HEK293 (cell line): Measurements from ENCODE around the gene ZNF546.

Experiments used
- AEBP2 ChIP-seq: fragments of 450-650 bp; formaldehyde crosslinking; IDR thresholded peaks from 2 replicates; pipeline ENCODE4 v1.5.1; 2016; ENCODE audit warnings: missing biosample characterization, missing genetic modification characterization, borderline replicate concordance
- BCL6B ChIP-seq: fragments of 450-650 bp; formaldehyde crosslinking; IDR thresholded peaks from 2 replicates; pipeline ENCODE4 v1.5.1; 2017; ENCODE audit warnings: missing biosample characterization, missing genetic modification characterization
- GFI1B ChIP-seq: fragments of 450-650 bp; formaldehyde crosslinking; IDR thresholded peaks from 2 replicates; pipeline ENCODE4 v1.5.1; 2016; ENCODE audit warnings: missing biosample characterization, missing genetic modification characterization
- GLI2 ChIP-seq: fragments of 450-650 bp; formaldehyde crosslinking; IDR thresholded peaks from 2 replicates; pipeline ENCODE4; 2017; ENCODE audit warnings: missing biosample characterization, missing genetic modification characterization, low read depth, borderline replicate concordance
- HOXA7 ChIP-seq: sonication (generic); formaldehyde crosslinking; IDR thresholded peaks from 2 replicates; pipeline ENCODE4 v1.8.1; 2022; ENCODE audit warnings: missing genetic modification reagents, borderline replicate concordance
- KLF17 ChIP-seq: fragments of 450-650 bp; formaldehyde crosslinking; IDR thresholded peaks from 2 replicates; pipeline ENCODE4 v1.5.1; 2016; ENCODE audit warnings: missing biosample characterization, missing genetic modification characterization
- MZF1 ChIP-seq: fragments of 450-650 bp; formaldehyde crosslinking; IDR thresholded peaks from 2 replicates; pipeline ENCODE4 v1.5.1; 2017; ENCODE audit warnings: missing biosample characterization, missing genetic modification characterization, borderline replicate concordance
- PBX3 ChIP-seq: sonication (generic); formaldehyde crosslinking; IDR thresholded peaks from 2 replicates; pipeline ENCODE4 v1.8.1; 2022; ENCODE audit warnings: mild to moderate bottlenecking, moderate library complexity, missing genetic modification reagents
- PRDM1 ChIP-seq: fragments of 450-650 bp; formaldehyde crosslinking; IDR thresholded peaks from 2 replicates; pipeline ENCODE4; 2016; ENCODE audit warnings: missing biosample characterization, missing genetic modification characterization
- RBAK ChIP-seq: fragments of 450-650 bp; formaldehyde crosslinking; IDR thresholded peaks from 2 replicates; pipeline ENCODE4 v1.5.1; 2016; ENCODE audit warnings: missing biosample characterization, missing genetic modification characterization
- REPIN1 ChIP-seq: fragments of 450-650 bp; formaldehyde crosslinking; IDR thresholded peaks from 2 replicates; pipeline ENCODE4 v1.5.1; 2017; ENCODE audit warnings: missing biosample characterization, missing genetic modification characterization, low read depth
- ZBTB11 ChIP-seq: fragments of 450-650 bp; formaldehyde crosslinking; conservative IDR thresholded peaks from 2 replicates; pipeline ENCODE4 v1.5.1; 2016; ENCODE audit warnings: low read depth, missing biosample characterization, missing genetic modification characterization
- ZBTB17 ChIP-seq: fragments of 450-650 bp; formaldehyde crosslinking; IDR thresholded peaks from 2 replicates; pipeline ENCODE4 v1.5.1; 2016; ENCODE audit warnings: missing biosample characterization, missing genetic modification characterization
- ZBTB20 ChIP-seq: fragments of 450-650 bp; formaldehyde crosslinking; IDR thresholded peaks from 2 replicates; pipeline ENCODE4 v1.5.1; 2016; ENCODE audit warnings: missing biosample characterization, missing genetic modification characterization
- ZBTB6 ChIP-seq: fragments of 450-650 bp; formaldehyde crosslinking; IDR thresholded peaks from 2 replicates; pipeline ENCODE4 v1.5.1; 2017; ENCODE audit warnings: missing biosample characterization, missing genetic modification characterization
- ZBTB7A ChIP-seq: fragments of 450-650 bp; formaldehyde crosslinking; IDR thresholded peaks from 2 replicates; pipeline ENCODE4 v1.5.1; 2016; ENCODE audit warnings: low read depth, missing biosample characterization, missing genetic modification characterization
- ZNF324 ChIP-seq: fragments of 450-650 bp; formaldehyde crosslinking; IDR thresholded peaks from 2 replicates; pipeline ENCODE4 v1.5.1; 2016; ENCODE audit warnings: missing biosample characterization, missing genetic modification characterization
- ZNF350 ChIP-seq: fragments of 450-650 bp; formaldehyde crosslinking; IDR thresholded peaks from 2 replicates; pipeline ENCODE4 v1.5.0; 2017; ENCODE audit warnings: missing biosample characterization, mild to moderate bottlenecking, missing genetic modification characterization
- ZNF529 ChIP-seq: fragments of 450-650 bp; formaldehyde crosslinking; IDR thresholded peaks from 2 replicates; pipeline ENCODE4 v1.5.1; 2017; ENCODE audit warnings: missing genetic modification characterization, missing biosample characterization; ENCODE audit not compliant: insufficient replicate concordance
- ZNF580 ChIP-seq: fragments of 450-650 bp; formaldehyde crosslinking; IDR thresholded peaks from 2 replicates; pipeline ENCODE4 v1.5.1; 2016; ENCODE audit warnings: missing biosample characterization, missing genetic modification characterization
- ZNF610 ChIP-seq: fragments of 450-650 bp; formaldehyde crosslinking; IDR thresholded peaks from 2 replicates; pipeline ENCODE4 v1.5.1; 2016; ENCODE audit warnings: missing biosample characterization, missing genetic modification characterization, borderline replicate concordance
- ZNF639 ChIP-seq: fragments of 450-650 bp; formaldehyde crosslinking; IDR thresholded peaks from 2 replicates; pipeline ENCODE4 v1.5.1; 2016; ENCODE audit warnings: missing biosample characterization, missing genetic modification characterization
- ZNF704 ChIP-seq: fragments of 450-650 bp; formaldehyde crosslinking; IDR thresholded peaks from 2 replicates; pipeline ENCODE4 v1.5.1; 2016; ENCODE audit warnings: missing biosample characterization, missing genetic modification characterization
- ZNF707 ChIP-seq: fragments of 450-650 bp; formaldehyde crosslinking; IDR thresholded peaks from 2 replicates; pipeline ENCODE4 v1.5.1; 2016; ENCODE audit warnings: missing biosample characterization, missing genetic modification characterization
- ZSCAN30 ChIP-seq: fragments of 450-650 bp; IDR thresholded peaks from 2 replicates; pipeline ENCODE4 v1.5.1; 2018; ENCODE audit warnings: missing biosample characterization, mild to moderate bottlenecking, missing genetic modification characterization, moderate library complexity
- ZSCAN4 ChIP-seq: fragments of 450-650 bp; formaldehyde crosslinking; IDR thresholded peaks from 2 replicates; pipeline ENCODE4 v1.5.1; 2017; ENCODE audit warnings: missing biosample characterization, missing genetic modification characterization

The ZNF546 gene

GRCh38 chr19:39969266-39969665 is 27.6 kb upstream of the ZNF546 start (continued):
- no peak for TF ChIP-seq GFI1B (tag by site-specific recombination)
- no peak for TF ChIP-seq ZNF707 (tag by site-specific recombination)
- no peak; the same call in 1 of the 2 replicates for TF ChIP-seq PRDM1
- no peak for TF ChIP-seq RBAK (tag by site-specific recombination)
- no peak for TF ChIP-seq ZBTB7A (tag by site-specific recombination)
- no peak for TF ChIP-seq REPIN1 (tag by site-specific recombination)
- no peak for TF ChIP-seq AEBP2 (tag by site-specific recombination)
- no peak for TF ChIP-seq ZSCAN30 (tag by site-specific recombination)
- 0 out of 2 replicates have a peak, but pooled peaks have one; percentile 15 for TF ChIP-seq ZBTB20 (tag by site-specific recombination)
- 0 out of 2 replicates have a peak, but pooled peaks have one; percentile 33 for TF ChIP-seq ZNF324
- TF ChIP-seq BCL6B (tag by site-specific recombination), result no peak
- no peak for TF ChIP-seq MZF1
- peak; percentile 46 for TF ChIP-seq ZBTB17 (tag by site-specific recombination)
- no peak for TF ChIP-seq GLI2 (tag by site-specific recombination)
- no peak for TF ChIP-seq ZNF580 (tag by site-specific recombination)
- TF ChIP-seq ZSCAN4 (tag by site-specific recombination), result no peak
- no peak for TF ChIP-seq PBX3
- no peak for TF ChIP-seq HOXA7 (CRISPR knock-in tag)
- TF ChIP-seq ZNF610, result no peak
- TF ChIP-seq ZNF639, result no peak
- no peak for TF ChIP-seq ZBTB6 (tag by site-specific recombination)
- TF ChIP-seq ZNF704 (tag by site-specific recombination), result no peak
- TF ChIP-seq KLF17 (tag by site-specific recombination), result no peak
- TF ChIP-seq ZNF350 (tag by site-specific recombination), result no peak
- no peak for TF ChIP-seq ZNF529 (tag by site-specific recombination)
- TF ChIP-seq ZBTB11, result no peak
